Measurements from ENCODE around the gene FNTB. TPM values are rescaled to one million over a fixed set of nuclear protein-coding genes. Genes with fewer than 3 reads are reported as not detected.

Gene FNTB
- polyA plus RNA-seq, 1 donor from 2014 or later, result 6.7 TPM

DNA sequence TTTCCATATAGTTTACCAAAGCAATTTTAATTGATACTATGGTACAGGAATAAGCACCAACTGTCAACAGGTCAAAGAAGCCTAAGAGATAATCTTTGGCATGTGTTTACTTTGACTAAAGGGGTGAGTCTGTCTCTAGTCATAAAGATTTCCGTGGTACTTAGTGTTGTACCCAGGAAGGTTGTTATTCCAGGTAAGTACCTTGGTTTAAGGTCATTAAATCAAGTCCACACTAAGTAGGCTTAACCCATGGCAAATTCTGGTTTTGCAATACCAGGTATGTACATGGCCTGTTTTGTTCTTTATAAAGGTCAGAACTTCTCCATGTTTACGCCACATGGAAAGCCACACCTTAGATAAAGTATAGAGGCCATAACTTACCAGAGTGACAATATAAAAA, 105.7 kb downstream of the FNTB start:
- peaks cover 3% of the 10 kb centered on the region for H3K9me3 ChIP-seq (ENCODE audit: low read length)
- no peak for TF ChIP-seq EZH2 (IDR thresholded peaks at IDR 0.05; ENCODE audit: borderline replicate concordance, insufficient read depth, low read length, poor library complexity, severe bottlenecking)
- no peak for TF ChIP-seq POLR2AphosphoS5 (IDR thresholded peaks at IDR 0.05)
- no peak for TF ChIP-seq EP300 (conservative IDR thresholded peaks at IDR 0.05; ENCODE audit: poor library complexity, severe bottlenecking)
- no peak for TF ChIP-seq RAD21 (conservative IDR thresholded peaks at IDR 0.05)
- TF ChIP-seq SMC3 (conservative IDR thresholded peaks at IDR 0.05; ENCODE audit: poor library complexity), result no peak
- TF ChIP-seq, protein P1, sequence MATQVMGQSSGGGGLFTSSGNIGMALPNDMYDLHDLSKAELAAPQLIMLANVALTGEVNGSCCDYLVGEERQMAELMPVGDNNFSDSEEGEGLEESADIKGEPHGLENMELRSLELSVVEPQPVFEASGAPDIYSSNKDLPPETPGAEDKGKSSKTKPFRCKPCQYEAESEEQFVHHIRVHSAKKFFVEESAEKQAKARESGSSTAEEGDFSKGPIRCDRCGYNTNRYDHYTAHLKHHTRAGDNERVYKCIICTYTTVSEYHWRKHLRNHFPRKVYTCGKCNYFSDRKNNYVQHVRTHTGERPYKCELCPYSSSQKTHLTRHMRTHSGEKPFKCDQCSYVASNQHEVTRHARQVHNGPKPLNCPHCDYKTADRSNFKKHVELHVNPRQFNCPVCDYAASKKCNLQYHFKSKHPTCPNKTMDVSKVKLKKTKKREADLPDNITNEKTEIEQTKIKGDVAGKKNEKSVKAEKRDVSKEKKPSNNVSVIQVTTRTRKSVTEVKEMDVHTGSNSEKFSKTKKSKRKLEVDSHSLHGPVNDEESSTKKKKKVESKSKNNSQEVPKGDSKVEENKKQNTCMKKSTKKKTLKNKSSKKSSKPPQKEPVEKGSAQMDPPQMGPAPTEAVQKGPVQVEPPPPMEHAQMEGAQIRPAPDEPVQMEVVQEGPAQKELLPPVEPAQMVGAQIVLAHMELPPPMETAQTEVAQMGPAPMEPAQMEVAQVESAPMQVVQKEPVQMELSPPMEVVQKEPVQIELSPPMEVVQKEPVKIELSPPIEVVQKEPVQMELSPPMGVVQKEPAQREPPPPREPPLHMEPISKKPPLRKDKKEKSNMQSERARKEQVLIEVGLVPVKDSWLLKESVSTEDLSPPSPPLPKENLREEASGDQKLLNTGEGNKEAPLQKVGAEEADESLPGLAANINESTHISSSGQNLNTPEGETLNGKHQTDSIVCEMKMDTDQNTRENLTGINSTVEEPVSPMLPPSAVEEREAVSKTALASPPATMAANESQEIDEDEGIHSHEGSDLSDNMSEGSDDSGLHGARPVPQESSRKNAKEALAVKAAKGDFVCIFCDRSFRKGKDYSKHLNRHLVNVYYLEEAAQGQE (IDR thresholded peaks at IDR 0.05; ENCODE audit: borderline replicate concordance), result no peak
- TF ChIP-seq, protein P2, sequence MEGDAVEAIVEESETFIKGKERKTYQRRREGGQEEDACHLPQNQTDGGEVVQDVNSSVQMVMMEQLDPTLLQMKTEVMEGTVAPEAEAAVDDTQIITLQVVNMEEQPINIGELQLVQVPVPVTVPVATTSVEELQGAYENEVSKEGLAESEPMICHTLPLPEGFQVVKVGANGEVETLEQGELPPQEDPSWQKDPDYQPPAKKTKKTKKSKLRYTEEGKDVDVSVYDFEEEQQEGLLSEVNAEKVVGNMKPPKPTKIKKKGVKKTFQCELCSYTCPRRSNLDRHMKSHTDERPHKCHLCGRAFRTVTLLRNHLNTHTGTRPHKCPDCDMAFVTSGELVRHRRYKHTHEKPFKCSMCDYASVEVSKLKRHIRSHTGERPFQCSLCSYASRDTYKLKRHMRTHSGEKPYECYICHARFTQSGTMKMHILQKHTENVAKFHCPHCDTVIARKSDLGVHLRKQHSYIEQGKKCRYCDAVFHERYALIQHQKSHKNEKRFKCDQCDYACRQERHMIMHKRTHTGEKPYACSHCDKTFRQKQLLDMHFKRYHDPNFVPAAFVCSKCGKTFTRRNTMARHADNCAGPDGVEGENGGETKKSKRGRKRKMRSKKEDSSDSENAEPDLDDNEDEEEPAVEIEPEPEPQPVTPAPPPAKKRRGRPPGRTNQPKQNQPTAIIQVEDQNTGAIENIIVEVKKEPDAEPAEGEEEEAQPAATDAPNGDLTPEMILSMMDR (IDR thresholded peaks at IDR 0.05; ENCODE audit: poor library complexity, severe bottlenecking), result no peak
- TF ChIP-seq MXI1 (conservative IDR thresholded peaks at IDR 0.05; ENCODE audit: poor library complexity, severe bottlenecking), result no peak
- no peak for TF ChIP-seq TAF1 (IDR thresholded peaks at IDR 0.05; ENCODE audit: low read depth)
- H3K27me3 ChIP-seq (ENCODE audit: insufficient read depth, low read depth, low read length), result no peaks in the 10 kb centered on the region
- no peak overlapping the region for H3K4me3 ChIP-seq (ENCODE audit: low read length)
- no peak overlapping the region for H3K4me2 ChIP-seq (ENCODE audit: low read length)
- no peak overlapping the region for H2AFZ ChIP-seq (ENCODE audit: low read depth, low read length)
- no peaks in the 10 kb centered on the region for H3F3A ChIP-seq (ENCODE audit: insufficient read depth, low read length, poor library complexity, severe bottlenecking)
- no peak overlapping the region for H3K9ac ChIP-seq (ENCODE audit: low read length)
- no peaks in the 10 kb centered on the region for H4K20me1 ChIP-seq (ENCODE audit: insufficient read depth)
- no peak overlapping the region for H3K27ac ChIP-seq (ENCODE audit: low read length)
- H3K79me2 ChIP-seq (replicated peaks; ENCODE audit: insufficient read depth, low read length), result no peaks in the 10 kb centered on the region
- H3K9me2 ChIP-seq (ENCODE audit: insufficient read depth, low read length), result no peaks in the 10 kb centered on the region
- H3K36me3 ChIP-seq (ENCODE audit: insufficient read depth, low read length), result peaks cover 16% of the 10 kb centered on the region

DNA sequence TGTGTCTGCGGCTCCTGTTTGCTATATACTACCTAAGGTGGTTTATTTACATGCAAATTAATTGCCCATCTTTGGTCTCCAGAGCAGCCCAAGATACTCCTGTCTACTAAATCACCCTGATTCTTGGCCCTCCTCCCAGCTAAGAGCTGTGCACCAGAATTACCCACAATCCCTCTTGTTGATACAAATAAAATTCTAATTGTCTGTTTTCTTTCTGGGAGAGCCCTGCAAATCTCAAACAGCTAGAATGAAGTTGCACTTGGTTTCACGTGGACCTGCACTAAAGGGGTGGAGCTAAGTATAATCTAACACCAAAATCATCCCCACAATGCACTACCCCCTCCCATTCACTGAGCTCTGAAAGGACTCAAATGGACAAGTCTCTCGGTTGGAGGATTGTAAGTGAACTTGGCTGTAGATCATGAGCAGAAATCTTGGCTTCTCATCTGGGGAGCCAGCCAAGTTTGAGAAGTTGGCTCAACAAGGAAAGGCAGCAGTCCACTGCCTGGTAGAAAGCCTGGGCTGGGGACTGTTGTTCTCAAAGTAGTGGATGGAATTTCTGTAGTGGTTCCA, 109.0 kb downstream of the FNTB start:
- Histone ChIP-seq H3K4me2 (ENCODE audit: low read length) (no peak overlapping the region), H4K20me1 (ENCODE audit: insufficient read depth) (no peaks in the 10 kb centered on the region), H3K27me3 (ENCODE audit: insufficient read depth, low read depth, low read length) (no peaks in the 10 kb centered on the region), H3K9ac (ENCODE audit: low read length) (no peak overlapping the region), H2AFZ (ENCODE audit: low read depth, low read length) (no peak overlapping the region), H3K36me3 (ENCODE audit: insufficient read depth, low read length) (peaks cover 8% of the 10 kb centered on the region), H3K27ac (ENCODE audit: low read length) (no peak overlapping the region), H3K9me2 (ENCODE audit: insufficient read depth, low read length) (no peaks in the 10 kb centered on the region), H3K4me3 (ENCODE audit: low read length) (no peak overlapping the region), H3F3A (ENCODE audit: insufficient read depth, low read length, poor library complexity, severe bottlenecking) (no peaks in the 10 kb centered on the region), H3K79me2 (replicated peaks; ENCODE audit: insufficient read depth, low read length) (peaks cover 12% of the 10 kb centered on the region), H3K9me3 (ENCODE audit: low read length) (no peaks in the 10 kb centered on the region)
- TF ChIP-seq TAF1 (IDR thresholded peaks at IDR 0.05; ENCODE audit: low read depth) (no peak), RAD21 (conservative IDR thresholded peaks at IDR 0.05) (no peak), EZH2 (IDR thresholded peaks at IDR 0.05; ENCODE audit: borderline replicate concordance, insufficient read depth, low read length, poor library complexity, severe bottlenecking) (no peak)
- TF ChIP-seq, protein P1 (IDR thresholded peaks at IDR 0.05; ENCODE audit: borderline replicate concordance), result no peak
- TF ChIP-seq, protein P2 (IDR thresholded peaks at IDR 0.05; ENCODE audit: poor library complexity, severe bottlenecking), result no peak
